AG10803 (cell line): ENCODE measurements around the gene YTHDF1.
A peak's percentile ranks its signal among the peaks of the same experiment; 100 is the strongest.

ENCODE experiments used
- DNase-seq: peaks from one replicate; pipeline ENCODE4 v3.0.0; 2010; ENCODE audit warnings: low read depth
- H3K4me3 ChIP-seq: 2 replicates; pipeline ENCODE4 v1.5.1; 2011; ENCODE audit warnings: mild to moderate bottlenecking, low read length, control low read depth
- TF ChIP-seq, protein P1 (sequence below): conservative IDR thresholded peaks from 2 replicates; pipeline ENCODE4 v1.5.1; 2011; ENCODE audit warnings: mild to moderate bottlenecking, low read length, control low read depth, inconsistent platforms

The YTHDF1 gene

DNA sequence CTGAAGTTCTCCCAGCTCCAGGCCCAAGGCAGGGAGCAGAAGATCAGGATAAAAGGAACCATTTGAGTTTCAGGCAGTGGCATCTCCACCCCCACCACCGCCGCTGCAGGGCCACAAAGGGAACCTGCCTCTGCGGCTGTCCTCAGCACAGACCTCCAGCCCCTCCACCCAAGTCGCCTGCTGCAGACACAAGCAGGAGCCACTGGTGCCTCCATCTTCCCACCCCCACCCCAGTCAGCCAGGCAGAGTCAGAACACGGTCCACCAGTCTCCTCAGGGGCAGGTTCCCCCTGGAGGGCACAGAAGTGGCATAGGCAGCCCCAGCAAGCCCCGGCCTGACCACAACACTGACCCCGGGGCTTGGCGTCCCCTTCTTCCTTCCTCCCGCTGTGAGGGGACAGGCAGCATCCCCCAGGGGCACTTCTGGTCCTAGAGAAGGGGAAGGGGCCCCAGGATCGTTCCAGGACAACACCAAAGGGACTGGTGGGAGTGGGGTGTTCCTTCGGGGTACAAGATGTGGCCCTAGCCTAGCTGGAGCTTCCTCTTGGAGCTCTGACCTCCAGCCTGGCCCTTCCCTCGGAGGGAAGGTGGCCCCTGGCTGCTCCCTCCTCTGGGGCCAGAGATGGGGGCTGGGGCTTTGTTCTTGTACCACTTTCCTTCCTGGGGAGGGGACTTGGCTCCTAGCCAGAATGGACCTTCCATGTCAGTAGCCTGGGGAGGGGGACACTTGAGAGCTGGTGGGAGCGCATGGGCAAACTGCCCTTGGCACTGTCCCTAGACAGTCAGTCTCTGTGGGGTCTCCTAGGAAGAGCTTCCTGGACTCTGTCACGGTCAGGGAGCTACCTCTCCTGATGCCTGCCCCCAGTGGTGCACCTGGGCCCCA, 36.0 kb downstream of the YTHDF1 start:
- H3K4me3 ChIP-seq: no peak overlapping the region

DNA sequence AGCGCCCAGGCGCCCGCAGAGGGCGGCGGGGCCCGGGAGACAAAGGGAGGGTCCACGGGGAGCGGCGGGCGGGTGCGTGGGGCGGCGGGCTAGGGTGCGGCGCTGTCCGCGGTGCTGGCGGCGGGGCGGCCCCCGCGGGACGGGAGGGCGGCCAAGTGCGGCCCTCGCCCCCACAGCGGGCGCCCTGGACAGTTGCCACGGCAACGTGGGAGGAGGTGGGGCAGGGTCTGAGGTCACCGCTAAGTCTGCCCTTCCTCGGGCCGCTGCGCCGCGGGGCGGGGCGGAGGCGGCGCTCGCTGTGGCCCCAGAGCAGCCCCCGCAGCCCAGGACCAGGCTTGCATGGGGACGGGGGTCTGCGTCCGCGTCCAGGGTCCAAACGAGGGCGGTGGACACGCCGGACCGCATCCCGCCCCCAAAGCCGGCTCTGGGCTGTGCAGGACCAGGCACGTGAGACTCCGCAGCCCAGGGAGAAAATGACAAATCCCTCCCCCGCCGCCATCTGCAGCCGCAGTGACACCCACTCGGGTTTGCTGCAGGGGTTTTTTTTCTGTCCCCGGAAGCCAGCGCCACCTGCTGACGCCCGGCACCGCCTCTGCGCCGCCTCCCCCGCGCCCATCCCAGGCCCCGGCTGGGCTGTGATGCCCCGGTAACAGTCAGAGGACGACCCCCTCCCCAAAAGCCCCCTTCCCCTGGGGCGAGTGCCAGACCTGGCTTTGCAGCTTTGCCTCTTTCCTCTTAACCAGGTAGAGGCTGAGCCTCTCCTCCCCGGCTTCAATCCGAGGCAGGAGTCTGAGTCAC, 36.8 kb downstream of the YTHDF1 start:
- no peak overlapping the region for H3K4me3 ChIP-seq
- DNase-seq: no peak
- TF ChIP-seq, protein P1, sequence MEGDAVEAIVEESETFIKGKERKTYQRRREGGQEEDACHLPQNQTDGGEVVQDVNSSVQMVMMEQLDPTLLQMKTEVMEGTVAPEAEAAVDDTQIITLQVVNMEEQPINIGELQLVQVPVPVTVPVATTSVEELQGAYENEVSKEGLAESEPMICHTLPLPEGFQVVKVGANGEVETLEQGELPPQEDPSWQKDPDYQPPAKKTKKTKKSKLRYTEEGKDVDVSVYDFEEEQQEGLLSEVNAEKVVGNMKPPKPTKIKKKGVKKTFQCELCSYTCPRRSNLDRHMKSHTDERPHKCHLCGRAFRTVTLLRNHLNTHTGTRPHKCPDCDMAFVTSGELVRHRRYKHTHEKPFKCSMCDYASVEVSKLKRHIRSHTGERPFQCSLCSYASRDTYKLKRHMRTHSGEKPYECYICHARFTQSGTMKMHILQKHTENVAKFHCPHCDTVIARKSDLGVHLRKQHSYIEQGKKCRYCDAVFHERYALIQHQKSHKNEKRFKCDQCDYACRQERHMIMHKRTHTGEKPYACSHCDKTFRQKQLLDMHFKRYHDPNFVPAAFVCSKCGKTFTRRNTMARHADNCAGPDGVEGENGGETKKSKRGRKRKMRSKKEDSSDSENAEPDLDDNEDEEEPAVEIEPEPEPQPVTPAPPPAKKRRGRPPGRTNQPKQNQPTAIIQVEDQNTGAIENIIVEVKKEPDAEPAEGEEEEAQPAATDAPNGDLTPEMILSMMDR: peak; percentile 22

More for the DNA sequence above, 36.0 kb downstream of the YTHDF1 start:
- TF ChIP-seq, protein P1: no peak
- DNase-seq: no peak

DNA sequence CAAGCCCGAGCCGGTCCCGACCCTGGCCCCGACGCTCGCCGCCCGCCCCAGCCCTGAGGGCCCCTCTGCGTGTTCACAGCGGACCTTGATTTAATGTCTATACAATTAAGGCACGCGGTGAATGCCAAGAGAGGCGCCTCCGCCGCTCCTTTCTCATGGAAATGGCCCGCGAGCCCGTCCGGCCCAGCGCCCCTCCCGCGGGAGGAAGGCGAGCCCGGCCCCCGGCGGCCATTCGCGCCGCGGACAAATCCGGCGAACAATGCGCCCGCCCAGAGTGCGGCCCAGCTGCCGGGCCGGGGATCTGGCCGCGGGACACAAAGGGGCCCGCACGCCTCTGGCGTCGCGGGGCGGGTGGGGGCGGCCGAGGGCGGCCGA, 37.5 kb downstream of the YTHDF1 start:
- H3K4me3 ChIP-seq: no peak overlapping the region
- TF ChIP-seq, protein P1: no peak
- no peak for DNase-seq

DNA sequence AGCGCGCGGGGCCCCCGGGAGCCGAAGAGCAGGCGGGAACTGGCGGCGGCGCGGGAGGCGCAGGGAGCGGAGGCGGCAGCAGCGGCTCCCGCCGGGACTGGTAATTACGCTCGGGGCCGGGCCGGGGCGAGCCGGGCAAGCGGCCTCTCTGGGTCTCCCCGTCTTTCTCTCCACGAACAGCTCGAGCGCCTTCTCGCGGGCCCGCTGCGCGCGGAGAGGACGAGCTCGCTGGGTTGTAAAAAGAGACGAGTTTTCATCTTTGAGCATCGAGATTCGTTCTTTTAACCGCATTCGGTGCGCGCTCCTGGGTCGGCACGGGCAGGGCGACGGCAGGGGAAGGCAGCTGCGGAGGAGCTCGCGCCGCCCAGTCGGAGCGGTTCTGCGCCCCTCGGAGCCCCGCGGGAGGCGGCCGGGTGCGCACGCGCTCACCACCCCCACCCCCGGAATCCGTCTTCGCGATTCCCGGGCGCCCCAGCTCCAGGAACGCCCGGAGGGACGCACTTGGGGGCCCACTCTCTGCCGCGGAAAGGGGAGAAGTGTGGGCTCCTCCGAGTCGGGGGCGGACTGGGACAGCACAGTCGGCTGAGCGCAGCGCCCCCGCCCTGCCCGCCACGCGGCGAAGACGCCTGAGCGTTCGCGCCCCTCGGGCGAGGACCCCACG, 38.0 kb downstream of the YTHDF1 start:
- no peak for DNase-seq
- no peak overlapping the region for H3K4me3 ChIP-seq
- TF ChIP-seq, protein P1: no peak

DNA sequence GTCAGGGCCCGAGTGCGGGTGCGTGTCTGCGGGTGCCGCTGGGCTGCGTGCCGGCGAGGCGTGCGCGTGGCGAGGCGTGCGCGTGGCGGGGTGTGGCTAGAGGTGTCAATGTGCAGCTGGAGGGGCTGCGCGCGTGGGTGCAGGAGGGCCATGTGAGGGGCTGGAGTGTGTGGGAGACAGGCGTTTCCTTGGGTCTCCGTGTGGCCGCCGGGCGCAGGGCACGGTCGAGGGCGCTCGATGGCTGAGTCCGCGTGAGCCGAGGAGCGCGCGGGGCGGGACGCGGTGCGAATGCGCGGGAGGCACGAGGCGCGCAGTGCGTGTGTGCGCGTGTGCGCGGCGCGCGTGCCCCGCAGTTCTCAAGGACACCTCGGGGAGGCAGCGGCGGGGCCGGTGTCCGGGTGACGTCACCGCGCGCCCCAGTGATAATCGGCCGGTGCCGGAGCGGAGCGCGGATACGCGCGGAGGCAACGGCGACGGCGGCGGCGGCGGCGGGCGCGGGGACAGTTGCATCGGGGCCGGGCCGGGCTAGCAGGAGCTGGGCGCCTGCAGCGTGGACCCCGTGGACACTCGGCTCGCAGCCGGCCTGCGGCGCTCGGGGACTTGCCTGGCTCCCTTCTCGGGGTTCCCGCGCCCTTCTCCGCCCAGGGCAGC, 38.7 kb downstream of the YTHDF1 start:
- TF ChIP-seq, protein P1: no peak
- H3K4me3 ChIP-seq: no peak overlapping the region
- DNase-seq: no peak

DNA sequence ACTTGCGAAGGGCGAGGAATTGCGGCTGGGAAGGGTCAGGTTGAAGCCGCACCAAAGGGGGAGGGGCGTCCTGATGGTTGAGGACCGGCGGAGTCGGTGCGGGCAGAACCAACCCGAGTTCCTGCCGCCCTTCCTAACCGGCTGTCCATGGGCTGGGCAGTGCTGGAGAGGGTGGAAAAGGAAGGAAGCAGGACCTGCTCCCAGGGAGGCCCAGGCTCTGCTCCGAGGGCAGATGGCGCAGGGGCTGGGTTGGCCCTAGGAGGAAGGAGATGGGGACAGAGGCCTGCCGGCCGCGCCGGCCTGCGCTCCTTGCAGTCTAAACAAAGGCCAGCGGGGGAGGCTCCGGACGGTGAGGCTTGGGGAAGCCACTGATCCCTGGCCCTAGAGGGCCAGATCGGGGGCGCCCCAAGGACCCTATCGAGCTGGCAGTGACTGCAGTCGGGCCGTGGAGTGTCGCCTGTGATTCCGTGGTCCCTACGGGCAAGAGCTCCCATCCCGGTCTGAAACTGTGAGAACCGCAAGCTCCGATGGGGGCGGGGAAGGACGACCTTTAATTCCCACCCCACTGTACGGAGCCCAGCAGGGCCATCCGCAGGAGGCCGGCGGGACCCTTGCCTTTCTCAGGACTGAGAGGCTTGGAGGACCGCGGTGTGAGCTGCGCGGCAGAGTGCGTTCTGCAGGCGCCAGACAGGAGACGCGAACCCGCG, 39.4 kb downstream of the YTHDF1 start:
- H3K4me3 ChIP-seq: no peak overlapping the region
- no peak for DNase-seq
- TF ChIP-seq, protein P1: no peak
